GM18519 (cell line): ENCODE measurements around the gene ANTXR2.
"Not testable (repeated sequence)": the region's sequence is repeated elsewhere in the genome, so short reads cannot be mapped to it uniquely, and the experiment has no call there.

Experiments
- ATAC-seq: cut with Tn5 transposase; IDR thresholded peaks from one replicate; pipeline ENCODE4 v1.9.1; 2021; ENCODE audit warnings: mild to moderate bottlenecking, moderate library complexity; ENCODE audit not compliant: unreplicated experiment, low FRiP score

The ANTXR2 gene

GRCh38 chr4:80072744-80073472, at the start of gene ANTXR2:
ANTXR2 (minus strand) TSS chr4:80073229; CDS start chr4:80072560, 669 bp downstream.
- peak; percentile 55 for ATAC-seq

GRCh38 chr4:80121815-80122214, 48.8 kb upstream of the ANTXR2 start:
- not testable (repeated sequence) for ATAC-seq

DNA sequence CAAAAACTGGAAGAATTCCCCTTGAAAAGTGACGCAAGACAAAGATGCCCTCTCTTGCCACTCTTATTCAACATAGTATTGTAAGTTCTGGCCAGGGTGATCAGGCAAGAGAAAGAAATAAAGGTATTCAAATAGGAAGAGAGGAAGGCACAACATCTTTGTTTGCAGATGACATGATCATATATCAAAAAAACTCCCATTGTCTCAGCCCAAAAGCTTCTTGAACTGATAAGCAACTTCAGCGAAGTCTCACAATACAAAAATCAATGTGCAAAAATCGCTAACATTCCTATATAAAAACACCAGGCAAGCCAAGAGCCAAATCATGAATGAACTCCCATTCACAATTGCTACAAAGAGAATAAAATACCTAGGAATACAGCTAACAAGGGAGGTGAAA, 46.6 kb upstream of the ANTXR2 start:
- not testable (repeated sequence) for ATAC-seq

DNA sequence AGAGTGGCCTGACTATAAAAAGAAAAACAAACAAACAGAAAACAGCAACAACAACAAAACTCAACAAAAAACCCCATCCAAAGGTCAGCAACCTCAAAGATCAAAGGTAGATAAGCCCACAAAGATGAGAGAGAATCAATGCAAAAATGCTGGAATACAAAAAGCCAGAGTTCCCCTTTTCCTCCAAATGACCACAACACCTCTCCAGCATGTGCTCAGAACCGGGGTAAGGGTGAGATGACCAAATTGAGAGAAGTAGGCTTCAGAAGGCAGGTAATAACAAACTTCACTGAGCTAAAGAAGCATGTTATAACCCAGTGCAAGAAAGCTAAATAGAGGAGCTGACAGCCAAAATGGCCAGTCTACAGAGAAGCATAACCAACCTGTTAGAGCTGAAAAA, 43.5 kb upstream of the ANTXR2 start:
- no peak for ATAC-seq

- ATAC-seq, result no peak
Measured at GRCh38 chr4:80115368-80116181, 42.5 kb upstream of the ANTXR2 start.

DNA sequence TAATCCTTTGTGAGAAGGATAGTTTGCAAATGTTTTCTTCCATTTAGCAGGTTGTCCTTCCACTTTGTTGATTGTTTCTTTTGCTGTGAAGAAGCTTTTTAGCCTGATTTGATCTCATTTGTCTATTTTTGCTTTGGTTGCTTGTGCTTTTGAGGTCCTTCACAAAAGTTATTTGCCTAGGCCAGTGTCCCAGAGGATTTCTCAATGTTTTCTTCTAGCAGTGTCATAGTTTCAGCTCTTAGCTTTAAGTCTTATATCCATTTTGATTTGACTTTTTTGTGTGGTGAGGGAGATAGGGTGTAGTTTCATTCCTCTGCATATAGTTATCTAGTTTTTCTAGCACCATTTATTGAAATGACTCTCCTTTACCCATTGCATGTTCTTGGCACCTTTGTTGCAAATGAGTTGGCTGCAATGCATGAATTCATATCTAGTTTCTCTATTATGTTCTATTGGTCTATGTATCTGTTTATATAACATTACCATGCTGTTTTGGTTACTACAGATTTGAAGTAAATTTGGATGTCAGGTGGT, 41.8 kb upstream of the ANTXR2 start:
- no peak for ATAC-seq

GRCh38 chr4:80113615-80114014, 40.6 kb upstream of the ANTXR2 start:
- ATAC-seq, result no peak

DNA sequence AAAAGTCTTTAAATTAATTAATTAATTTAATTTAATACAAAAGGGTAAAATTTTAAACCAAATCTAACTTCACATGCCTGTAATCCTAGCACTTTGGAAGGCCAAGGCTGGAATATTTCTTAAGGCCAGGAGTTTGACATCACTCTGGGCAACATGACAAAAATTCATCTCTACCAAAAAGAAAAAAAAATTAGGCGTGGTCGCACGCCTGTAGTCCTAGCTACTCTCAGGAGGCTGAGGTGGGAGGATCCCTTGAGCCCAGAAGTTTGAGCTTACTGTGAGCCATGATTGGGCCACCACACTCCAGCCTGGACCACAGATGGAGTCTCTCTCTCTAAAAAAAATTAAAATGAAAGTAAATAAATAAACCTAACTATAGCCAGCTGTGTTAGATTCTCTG, 39.2 kb upstream of the ANTXR2 start:
- no peak for ATAC-seq

- ATAC-seq, result no peak
Measured at GRCh38 chr4:80111276-80111675, 38.2 kb upstream of the ANTXR2 start.

DNA sequence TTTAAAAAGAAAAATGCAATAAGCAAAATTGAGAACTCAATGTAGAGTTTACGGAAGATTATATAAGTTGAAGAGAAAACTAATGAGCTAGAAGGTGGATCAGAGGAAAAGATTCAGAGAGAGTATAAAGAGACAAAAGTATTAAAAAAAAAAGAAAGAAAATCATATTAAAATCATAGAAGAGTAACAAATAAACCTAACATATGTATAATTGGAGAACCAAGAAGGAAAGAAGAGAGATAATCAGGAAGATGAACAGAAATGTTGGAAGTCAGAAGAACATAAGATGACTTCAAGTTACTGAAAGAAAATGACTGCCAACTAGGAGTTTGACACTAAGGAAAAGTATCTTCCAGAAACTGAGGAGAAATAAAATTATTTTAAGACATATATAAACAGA, 34.3 kb upstream of the ANTXR2 start:
- ATAC-seq, result no peak

- no peak for ATAC-seq
Measured at GRCh38 chr4:80104927-80105326, 31.9 kb upstream of the ANTXR2 start.

GRCh38 chr4:80103629-80104028, 30.6 kb upstream of the ANTXR2 start:
- no peak for ATAC-seq

DNA sequence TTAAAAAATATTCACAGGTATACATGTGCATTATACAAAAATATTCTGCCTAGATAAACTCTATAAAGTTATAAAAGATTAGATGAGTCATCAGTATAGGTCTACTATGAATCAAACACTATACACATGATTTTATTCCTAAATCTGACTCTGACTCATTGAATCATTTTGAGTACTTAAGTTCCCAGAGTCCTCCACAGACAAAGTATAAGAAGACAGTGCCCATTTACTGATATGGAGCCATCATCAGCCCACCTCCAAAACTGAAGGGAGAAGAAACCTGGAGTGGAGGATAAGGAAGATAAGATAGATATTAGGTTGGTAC, 28.7 kb upstream of the ANTXR2 start:
- ATAC-seq, result no peak

DNA sequence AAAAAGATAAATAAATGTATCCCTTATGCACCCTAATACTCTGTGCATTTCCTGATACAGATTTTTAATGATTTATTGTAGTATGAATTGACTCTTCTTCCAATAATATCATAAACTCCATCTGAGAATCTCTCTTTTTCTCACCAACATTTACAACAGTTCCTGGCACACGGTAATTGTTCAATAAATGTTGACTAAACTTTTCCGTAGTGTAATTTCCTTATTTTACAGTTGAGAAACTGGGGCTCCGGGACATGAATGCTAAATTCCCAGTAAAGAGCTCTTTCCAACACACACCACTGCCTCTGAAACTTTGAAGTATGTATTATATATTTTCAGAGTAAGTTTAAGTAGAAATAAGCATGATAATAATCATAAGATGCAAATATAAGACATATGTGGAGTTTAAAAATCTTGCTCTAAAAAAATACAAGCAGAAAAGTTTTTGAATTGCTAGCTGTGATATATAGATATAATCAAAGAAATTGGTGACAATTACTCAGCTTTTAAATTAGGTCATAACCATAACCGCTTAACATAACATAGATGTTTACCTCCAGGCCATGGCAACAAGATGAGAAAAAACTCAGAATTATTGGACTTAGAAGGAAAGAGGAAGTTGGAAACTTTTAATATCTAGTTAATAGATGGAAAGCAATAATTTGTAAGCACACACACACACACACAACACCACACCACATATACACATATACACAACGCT, 28.2 kb upstream of the ANTXR2 start:
- ATAC-seq, result no peak

- no peak for ATAC-seq
Measured at GRCh38 chr4:80099671-80100070, 26.6 kb upstream of the ANTXR2 start.

DNA sequence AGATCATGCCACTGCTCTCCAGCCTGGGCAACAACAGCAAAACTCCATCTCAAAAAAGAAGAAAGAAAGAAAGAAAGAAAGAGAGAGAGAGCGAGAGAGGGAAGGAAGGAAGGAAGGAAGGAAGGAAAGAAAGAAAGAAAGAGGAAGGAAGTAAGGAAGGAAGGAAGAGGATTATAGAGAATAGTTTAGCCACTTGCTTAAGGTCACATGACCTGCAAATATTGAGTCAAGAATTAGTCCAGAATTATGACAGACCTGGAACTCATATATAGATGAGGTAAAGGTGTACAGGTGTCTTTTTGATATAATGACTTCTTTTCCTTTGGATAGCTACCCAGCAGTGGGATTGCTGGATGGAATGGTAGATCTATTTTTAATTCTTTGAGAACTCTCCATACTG, 25.6 kb upstream of the ANTXR2 start:
- ATAC-seq, result no peak

DNA sequence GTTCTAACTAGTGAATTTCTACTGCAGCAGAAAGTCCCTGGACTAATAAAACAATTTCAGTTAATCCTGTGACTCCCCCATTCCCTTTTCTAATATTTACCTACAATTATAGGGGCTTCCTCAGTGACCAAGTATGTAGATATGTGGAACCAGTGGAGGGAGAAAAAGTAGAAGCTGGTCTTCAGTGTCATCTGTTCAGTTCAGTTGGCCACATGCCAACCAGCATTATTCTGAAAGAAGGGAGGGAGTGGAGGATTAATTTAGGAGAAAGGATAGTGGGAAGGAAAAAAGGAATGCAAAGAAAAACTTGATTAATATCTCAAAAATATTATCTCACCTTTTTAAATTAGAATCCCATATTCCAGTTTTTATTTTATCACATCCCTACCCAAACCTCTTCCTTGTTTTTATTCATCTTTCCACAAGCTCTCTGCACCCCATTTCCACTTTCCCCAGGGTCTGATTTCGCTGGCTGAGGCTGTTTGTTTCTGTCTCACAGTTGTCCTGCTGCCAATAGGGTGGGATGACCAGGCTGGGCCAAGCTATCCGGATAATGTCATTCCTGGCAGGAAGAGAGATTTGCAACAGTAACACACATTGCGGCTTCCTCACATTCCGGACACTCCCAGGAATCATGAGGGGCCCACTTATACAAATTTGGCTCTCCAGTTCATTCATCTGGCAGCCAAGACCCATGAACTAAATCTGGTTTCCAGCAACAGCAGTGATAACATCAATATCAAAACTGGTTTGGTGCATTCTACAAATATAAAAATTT, 24.6 kb upstream of the ANTXR2 start:
- no peak for ATAC-seq

DNA sequence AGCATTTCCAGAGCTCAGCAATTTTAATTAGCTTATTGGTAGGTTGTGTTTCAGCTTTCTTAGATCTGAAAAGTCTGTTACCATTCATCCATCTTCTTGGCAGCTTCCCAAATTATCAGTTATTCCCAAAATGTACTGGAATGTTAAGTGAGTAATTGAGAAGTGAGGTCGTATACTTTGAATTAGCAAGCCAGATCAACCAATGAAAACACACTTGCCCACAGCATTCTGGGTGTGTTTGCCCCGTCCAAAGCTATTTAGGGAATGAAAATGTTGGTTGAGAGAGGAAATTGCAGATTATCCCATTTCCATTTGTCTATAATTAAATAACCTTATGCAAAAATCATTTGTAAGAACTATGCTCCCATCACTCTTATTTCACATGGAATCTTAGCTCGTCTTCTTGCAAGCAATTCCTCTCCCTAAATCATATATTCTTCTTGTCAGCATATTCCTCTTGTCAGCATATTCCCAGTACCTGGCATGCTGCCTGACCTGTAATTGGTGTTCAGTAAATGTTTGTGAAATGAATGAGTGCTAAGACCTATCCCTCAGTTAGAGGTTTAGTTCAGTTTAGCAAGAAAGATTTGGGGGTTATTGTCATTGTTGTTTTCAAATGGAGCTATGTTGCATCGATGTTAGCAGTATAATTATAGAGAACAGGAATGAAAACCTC, 23.3 kb upstream of the ANTXR2 start:
- ATAC-seq, result no peak

DNA sequence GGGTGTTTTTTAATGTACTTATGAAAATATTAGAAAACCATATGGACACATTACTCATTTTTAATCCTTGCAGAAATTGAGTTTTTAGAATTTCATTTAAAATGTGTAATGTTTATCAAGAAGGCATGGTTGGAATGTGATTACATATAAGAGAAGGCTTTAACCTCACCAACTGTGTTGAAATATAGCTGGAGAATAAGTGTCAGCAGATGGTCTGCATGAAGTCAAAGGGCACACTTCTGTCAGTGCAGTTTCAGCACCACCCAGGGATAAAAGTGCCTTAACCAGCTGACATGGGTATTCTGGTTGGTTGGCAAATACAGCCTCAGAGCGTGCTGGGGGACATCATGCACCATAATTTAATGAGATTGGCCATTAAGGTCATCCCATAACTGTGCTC, 21.2 kb upstream of the ANTXR2 start:
- no peak for ATAC-seq

DNA sequence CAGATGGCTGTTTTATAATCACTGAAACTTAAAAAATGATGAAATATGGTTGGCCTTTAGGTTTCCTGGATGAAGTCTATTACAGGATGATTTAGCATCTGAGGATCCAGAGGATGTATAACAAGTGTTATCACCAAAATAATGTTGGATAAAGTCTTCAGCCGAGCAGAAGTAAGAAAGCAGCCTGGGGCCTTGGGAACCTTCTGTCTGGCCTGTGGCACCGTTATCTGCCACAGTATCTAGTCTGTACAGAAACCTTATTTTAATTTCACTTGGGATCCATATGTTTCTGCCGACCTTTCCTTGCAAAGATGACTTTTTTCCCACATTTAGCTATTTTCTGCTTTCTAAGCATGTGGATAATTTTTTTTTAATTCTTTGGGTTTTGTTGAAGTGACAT, 20.5 kb upstream of the ANTXR2 start:
- no peak for ATAC-seq
